WERI-Rb-1 (cell line): ENCODE data around the gene CETN2.
"Not testable (repeated sequence)": the region's sequence is repeated elsewhere in the genome, so short reads cannot be mapped to it uniquely, and the experiment has no call there.

ENCODE experiments used
- DNase-seq: peaks from one replicate; pipeline ENCODE4 v3.0.0-alpha.2; 2020
- H3K27ac ChIP-seq: fragments of 250-450 bp; sonication (Bioruptor Pico); 2 replicates; pipeline ENCODE4 v1.5.1; 2020; ENCODE audit warnings: mild to moderate bottlenecking, moderate library complexity
- H3K27me3 ChIP-seq: fragments of 250-450 bp; sonication (Bioruptor Pico); 2 replicates; pipeline ENCODE4 v1.5.1; 2021; ENCODE audit warnings: mild to moderate bottlenecking, low read depth, moderate library complexity; ENCODE audit not compliant: insufficient read depth, severe bottlenecking
- H3K36me3 ChIP-seq: fragments of 250-450 bp; sonication (Bioruptor Pico); 2 replicates; pipeline ENCODE4 v1.5.1; 2020; ENCODE audit warnings: mild to moderate bottlenecking, moderate library complexity
- H3K4me3 ChIP-seq: 2 replicates; pipeline ENCODE4 v1.5.1; 2011; ENCODE audit warnings: low read depth, mild to moderate bottlenecking, control low read depth, low read length
- H3K9me3 ChIP-seq: fragments of 250-450 bp; sonication (Bioruptor Pico); 2 replicates; pipeline ENCODE4 v1.5.1; 2021; ENCODE audit warnings: mild to moderate bottlenecking, moderate library complexity; ENCODE audit not compliant: severe bottlenecking
- CTCF ChIP-seq: IDR thresholded peaks from 2 replicates; pipeline ENCODE4 v1.5.1; 2011; ENCODE audit warnings: low read depth, mild to moderate bottlenecking, control low read depth, inconsistent platforms, low read length

Gene CETN2

GRCh38 chrX:152798945-152799344 lies 31.6 kb downstream of the CETN2 start:
- Histone ChIP-seq H3K9me3 (no peaks in the 10 kb centered on the region), H3K27ac (no peak overlapping the region), H3K27me3 (peaks cover 74% of the 10 kb centered on the region), H3K4me3 (no peak overlapping the region), H3K36me3 (no peaks in the 10 kb centered on the region)
- no peak for DNase-seq
- TF ChIP-seq CTCF, result no peak

- not testable (repeated sequence) for H3K27me3 ChIP-seq, H3K9me3 ChIP-seq, H3K36me3 ChIP-seq, DNase-seq, H3K4me3 ChIP-seq, H3K27ac ChIP-seq
Measured at GRCh38 chrX:152787062-152787461, 43.5 kb downstream of the CETN2 start.
